Erythroblast (primary cell): ENCODE data around the gene HCN4.

Experiments used
- GATA1 ChIP-seq: IDR thresholded peaks from 2 replicates; pipeline ENCODE4 v1.6.1; 2011; ENCODE audit warnings: low read depth, mild to moderate bottlenecking, control low read depth, low read length, moderate library complexity
- POLR2A ChIP-seq: IDR thresholded peaks from 2 replicates; pipeline ENCODE4 v1.6.1; 2011; ENCODE audit warnings: mild to moderate bottlenecking, low read length

DNA sequence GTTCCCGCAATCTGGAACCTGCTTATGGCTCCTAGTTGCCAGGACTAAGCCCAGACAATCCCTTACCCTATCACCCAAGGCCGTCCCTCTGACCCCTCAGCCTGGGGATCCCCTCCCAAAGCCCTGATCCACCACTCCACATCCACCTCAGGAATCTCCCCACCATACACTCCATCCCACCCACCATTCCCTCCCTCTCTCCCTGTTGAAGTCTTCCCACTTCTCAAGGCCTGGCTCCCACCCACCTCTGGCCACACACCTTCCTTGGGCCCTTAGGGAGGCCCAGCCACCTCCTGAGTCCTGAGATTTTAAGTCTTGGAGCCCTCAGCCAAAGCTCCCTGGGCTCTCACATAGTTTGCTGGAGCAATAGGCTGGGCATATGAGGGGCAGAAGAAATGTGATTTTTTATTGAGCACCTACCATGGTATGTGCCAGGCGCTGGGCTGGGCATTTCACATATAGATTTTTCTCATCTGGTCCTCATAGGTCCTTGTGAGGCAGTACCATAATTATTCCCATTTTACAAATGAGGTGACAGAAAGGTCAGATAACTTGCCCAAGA lies 48.1 kb downstream of the HCN4 start:
- TF ChIP-seq POLR2A (no peak), GATA1 (no peak)
